Left renal pelvis (tissue), 4 donors: Measurements from ENCODE around the gene KRTAP20-1. TPM values are rescaled to one million over a fixed set of nuclear protein-coding genes. Genes with fewer than 3 reads are reported as not detected.

Experiments used
- DNase-seq, 4 donors: peaks; one replicate each; pipeline ENCODE4 v3.0.0-alpha.2; 2013; ENCODE audit warnings: low read depth in 4 of 4, low spot score in 3 of 4
- polyA plus RNA-seq, 4 donors: library from polyadenylated mRNA; unstranded; fragments of 120-200 nt; gene quantifications; one replicate each; pipeline ENCODE4 v1.2.1, GENCODE V29; 2013; ENCODE audit not compliant: insufficient read length in 4 of 4

KRTAP20-1 gene
- polyA plus RNA-seq, 4 donors = not detected

DNA sequence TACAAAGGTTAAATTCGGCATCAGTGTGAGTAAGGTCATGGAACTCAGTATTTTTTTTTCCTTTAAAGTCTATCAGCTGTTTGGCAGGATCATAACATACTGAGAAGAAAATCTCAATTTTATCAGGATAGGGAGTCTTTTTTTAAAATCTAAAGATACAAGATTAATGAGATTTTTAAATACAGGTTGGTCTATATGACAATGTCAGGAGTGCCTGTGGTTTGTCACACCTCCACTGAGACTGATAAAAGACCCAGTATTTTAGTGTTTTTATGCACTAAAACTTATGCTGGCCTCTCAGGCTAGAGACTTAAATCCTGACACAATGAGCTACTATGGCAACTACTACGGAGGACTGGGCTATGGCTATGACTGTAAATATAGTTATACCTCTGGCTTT is 26.3 kb downstream of the KRTAP20-1 start, which contains the start of gene KRTAP20-3:
TSS of gene KRTAP20-3 (plus strand) at position 301 of the 400 bp plus-strand sequence.
- no peak for DNase-seq

DNA sequence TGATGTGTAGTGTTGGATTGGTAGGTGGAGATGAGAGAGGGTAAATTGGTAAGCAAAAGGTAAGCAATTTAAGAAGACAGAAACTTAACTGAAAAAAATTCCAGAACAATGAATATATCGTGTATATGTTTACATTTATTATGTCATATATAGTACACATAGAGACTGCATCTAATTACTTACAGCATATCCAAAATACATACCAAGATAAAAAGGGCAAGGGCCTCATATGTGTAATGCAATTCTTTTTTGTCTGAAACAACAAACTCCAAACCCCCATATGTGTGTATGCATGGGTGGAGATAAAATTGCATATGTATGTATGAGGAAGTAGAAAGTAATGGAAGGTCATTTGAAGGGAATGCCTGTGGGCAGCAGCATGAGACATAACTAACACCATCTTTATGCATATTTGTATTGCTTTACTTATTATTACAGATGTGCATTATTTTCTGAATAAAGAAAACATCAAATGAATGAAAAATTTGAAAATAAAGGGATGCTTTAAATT is 30.7 kb downstream of the KRTAP20-1 start:
- DNase-seq = no peak

DNA sequence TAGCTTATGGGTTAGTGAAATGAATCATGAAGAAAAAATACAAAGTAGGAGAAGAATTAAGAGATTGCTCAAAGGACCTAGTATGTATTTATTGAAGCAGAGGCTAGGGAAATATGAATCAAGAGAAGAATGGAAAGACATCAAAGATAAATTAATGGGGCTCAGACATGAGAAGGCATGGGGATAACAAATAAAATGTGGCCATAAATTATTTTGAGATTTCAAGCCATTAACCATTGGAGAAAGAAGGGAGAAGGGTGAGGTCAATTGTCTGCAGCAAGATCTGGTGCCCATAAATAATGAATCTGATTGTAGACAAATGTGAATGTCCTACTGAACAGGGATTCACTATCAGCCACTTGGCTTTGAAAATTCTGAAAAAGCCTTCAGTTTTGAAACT is 36.7 kb downstream of the KRTAP20-1 start:
- no peak for DNase-seq

Other genes starting within 250 kb of the KRTAP20-1 start
- gene KRTAP13-2, start 244.2 kb upstream of the KRTAP20-1 start, polyA plus RNA-seq = not detected
- gene KRTAP13-1, start 220.4 kb upstream of the KRTAP20-1 start, polyA plus RNA-seq = not detected
- not detected for gene KRTAP13-3, start 190.5 kb upstream of the KRTAP20-1 start, polyA plus RNA-seq
- gene KRTAP13-4, start 186.2 kb upstream of the KRTAP20-1 start, polyA plus RNA-seq = not detected
- not detected for gene KRTAP15-1, start 176.2 kb upstream of the KRTAP20-1 start, polyA plus RNA-seq
- gene KRTAP19-1, start 136.1 kb upstream of the KRTAP20-1 start, polyA plus RNA-seq = not detected
- not detected for gene KRTAP19-2, start 129.0 kb upstream of the KRTAP20-1 start, polyA plus RNA-seq
- gene KRTAP19-3, start 124.4 kb upstream of the KRTAP20-1 start, polyA plus RNA-seq = not detected
- gene KRTAP19-4, start 119.3 kb upstream of the KRTAP20-1 start, polyA plus RNA-seq = not detected
- not detected for gene KRTAP19-5, start 114.3 kb upstream of the KRTAP20-1 start, polyA plus RNA-seq
- not detected for gene KRTAP19-6, start 74.6 kb upstream of the KRTAP20-1 start, polyA plus RNA-seq
- gene KRTAP19-7, start 55.1 kb upstream of the KRTAP20-1 start, polyA plus RNA-seq = not detected
- gene KRTAP22-2, start 26.0 kb upstream of the KRTAP20-1 start, polyA plus RNA-seq = not detected
- not detected for gene KRTAP6-3, start 24.0 kb upstream of the KRTAP20-1 start, polyA plus RNA-seq
- not detected for gene KRTAP6-2, start 17.5 kb upstream of the KRTAP20-1 start, polyA plus RNA-seq
- not detected for gene KRTAP22-1, start 15.3 kb upstream of the KRTAP20-1 start, polyA plus RNA-seq
- gene KRTAP6-1, start 2.5 kb upstream of the KRTAP20-1 start, polyA plus RNA-seq = not detected
- gene KRTAP20-4, start 4.2 kb downstream of the KRTAP20-1 start, polyA plus RNA-seq = not detected
- gene KRTAP20-2, start 18.8 kb downstream of the KRTAP20-1 start, polyA plus RNA-seq = not detected
- not detected for gene KRTAP20-3, start 26.4 kb downstream of the KRTAP20-1 start, polyA plus RNA-seq
- not detected for gene KRTAP21-3, start 102.4 kb downstream of the KRTAP20-1 start, polyA plus RNA-seq
- gene KRTAP21-2, start 130.8 kb downstream of the KRTAP20-1 start, polyA plus RNA-seq = not detected
- gene KRTAP21-1, start 139.0 kb downstream of the KRTAP20-1 start, polyA plus RNA-seq = not detected
- not detected for gene KRTAP8-1, start 196.8 kb downstream of the KRTAP20-1 start, polyA plus RNA-seq
- gene KRTAP7-1, start 213.3 kb downstream of the KRTAP20-1 start, polyA plus RNA-seq = not detected